ENCODE results near the gene EPS8. TPM values are rescaled to one million over a fixed set of nuclear protein-coding genes. Genes with fewer than 3 reads are reported as not detected.

Gene EPS8
- total RNA-seq, 1 donor from 2014 or later, result 1.9 TPM

DNA sequence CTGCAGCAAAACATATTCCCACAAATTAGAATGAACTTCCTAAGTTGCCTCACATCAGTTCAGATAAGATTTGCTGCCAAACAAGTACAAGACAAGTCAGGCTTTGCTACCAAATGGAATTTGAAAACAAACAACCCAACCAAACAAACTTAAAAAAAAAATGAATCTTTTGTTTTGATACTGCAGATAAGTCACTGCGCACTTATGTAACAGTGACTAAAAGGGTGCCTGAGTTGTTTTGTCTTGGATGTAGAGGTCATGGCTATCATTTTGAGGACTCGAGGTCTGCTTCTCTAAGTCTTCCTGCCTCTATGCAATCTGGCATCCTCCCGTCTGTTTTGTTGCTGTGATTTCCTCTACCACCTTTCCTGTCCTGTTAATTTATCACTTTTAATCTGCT is 11.1 kb upstream of the EPS8 start:
- intact Hi-C loops (cut with micrococcal nuclease), result no loop called here

DNA sequence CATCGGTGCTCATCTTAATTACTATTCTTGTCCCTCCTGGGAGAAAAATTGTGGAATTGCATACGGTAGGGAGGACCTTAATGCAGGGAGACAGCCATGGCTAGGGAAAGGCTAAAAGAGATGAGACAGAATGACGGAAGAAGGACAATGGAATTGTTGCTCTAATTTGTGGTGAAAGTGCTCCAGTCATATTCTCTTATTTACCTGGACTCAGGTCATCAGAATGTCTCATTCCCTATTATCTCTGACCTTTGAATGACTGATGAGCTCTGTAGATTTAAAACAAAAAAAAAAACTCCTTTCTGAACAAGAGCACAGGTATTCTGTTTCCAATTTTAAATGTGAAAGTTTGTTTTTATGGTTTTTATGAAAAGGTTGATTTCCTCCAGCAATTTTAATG is 8.6 kb upstream of the EPS8 start:
- intact Hi-C loops (cut with micrococcal nuclease), result no loop called here

DNA sequence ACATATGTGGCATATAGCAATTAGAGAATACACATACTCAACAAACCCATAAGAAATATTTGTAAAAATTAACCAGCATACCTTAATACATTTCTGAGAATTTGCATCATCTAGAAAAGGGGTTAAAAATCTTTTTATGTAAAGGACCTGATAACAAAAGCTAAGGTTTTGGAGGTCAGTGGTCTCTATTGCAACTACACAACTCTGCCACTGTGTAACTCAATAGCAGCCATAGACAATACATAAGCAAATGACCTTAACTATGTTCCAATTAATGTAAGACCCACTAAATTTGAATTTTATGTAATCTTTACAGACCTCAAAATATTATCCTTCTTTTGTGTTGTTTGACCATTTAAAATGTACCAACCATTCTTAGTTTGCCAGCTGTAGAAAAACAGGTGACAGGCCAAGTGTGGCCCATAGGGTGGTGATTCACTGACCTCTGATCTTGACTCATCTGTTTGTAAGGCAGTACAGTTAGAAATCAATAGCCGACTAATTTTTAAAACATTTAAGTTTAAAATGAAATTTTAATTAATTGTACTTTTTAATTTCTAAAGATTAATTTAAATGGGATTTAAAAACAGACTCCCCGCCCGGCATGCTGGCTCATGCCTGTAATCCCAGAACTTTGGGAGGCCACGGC is 7.4 kb upstream of the EPS8 start:
- intact Hi-C loops (cut with micrococcal nuclease), result no loop called here

DNA sequence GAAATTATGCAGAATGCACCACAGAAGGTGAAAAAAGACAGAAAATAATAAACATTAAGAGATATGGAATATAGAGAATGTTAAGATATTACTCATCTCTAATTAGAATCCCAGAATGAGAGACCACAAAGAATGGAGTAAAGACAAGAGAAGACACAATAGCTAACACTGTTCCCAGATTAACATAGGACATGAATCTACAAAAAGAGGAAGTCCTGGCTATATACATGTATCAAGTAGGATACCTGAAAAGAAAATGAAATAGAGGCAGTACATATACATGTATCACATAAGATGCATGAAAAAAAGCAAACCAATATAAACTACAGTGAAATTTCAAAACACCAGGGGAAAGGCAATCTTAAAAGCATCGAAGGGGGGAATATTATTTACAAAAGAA is 5.6 kb upstream of the EPS8 start:
- intact Hi-C loops (cut with micrococcal nuclease), result no loop called here

DNA sequence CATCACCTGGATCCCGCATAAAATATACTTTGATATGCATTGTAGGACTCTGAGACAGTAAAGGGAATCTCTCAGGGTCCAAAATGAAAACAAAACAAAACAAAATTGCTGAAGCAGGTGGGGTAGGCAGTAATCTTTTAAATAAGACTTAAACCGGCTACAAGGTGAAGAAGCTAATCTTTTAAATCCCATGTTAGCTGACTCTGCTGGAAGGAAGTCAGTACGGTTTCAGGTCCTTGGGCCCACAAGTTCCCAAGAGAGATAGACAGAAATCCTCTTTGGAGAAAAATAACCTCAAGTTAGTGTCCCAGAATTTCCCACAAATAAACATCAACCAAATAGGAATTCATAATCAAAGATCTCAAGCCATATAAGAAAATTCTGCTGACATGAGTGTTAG is 5.0 kb upstream of the EPS8 start:
- intact Hi-C loops (cut with micrococcal nuclease), result no loop called here

DNA sequence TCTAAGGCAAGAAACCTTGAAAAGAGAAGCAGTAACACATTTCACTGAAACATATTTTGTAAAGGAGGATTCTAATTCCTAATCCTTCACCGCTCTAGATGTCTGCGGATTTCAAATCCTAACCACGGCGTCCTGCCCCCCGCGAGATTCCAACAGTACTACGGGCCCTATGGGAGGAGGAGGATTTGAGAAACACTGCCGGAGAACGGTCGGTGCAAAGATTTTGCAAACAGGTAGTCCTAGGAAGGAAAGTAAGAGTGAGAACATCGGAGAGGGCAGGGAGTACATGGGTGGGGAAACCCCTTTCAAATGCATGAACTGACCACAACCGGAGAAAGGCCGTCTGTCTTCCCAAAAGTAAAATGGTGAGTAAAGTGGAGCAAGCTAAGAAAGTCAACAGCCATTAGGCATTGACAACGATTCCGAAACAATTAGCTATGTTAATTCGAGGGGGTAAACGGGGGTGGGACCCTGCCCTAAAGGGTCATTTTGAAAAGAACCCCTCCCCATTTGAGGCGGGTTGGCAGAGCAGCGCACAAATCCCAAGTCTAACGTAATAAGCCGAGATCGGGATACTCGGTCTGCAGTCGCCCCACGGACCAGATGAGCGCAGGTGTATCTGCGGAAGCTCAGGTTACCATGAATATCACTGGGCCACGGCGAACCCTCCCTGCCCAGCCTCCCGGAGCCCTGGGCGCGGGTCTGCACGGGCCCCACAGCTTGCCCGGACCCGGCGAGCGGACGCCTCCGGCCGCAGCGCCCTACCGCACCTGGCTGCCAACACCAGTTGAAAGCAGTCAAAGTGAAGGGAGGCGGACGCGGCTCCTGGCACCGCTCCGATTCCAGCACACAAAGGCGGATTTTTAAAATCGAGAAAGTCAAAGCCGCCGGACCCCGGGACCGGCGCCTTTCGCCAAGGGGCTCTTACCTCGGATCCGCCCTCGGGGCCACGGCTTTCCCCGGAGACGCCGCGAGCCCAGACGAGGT is 662 bp downstream of the EPS8 start:
- intact Hi-C loops (cut with micrococcal nuclease), result loop anchor here (1.0 to 5.0 kb wide), 6 partner anchors 88 to 1531 kb away; partner anchors contain the start of gene STRAP

DNA sequence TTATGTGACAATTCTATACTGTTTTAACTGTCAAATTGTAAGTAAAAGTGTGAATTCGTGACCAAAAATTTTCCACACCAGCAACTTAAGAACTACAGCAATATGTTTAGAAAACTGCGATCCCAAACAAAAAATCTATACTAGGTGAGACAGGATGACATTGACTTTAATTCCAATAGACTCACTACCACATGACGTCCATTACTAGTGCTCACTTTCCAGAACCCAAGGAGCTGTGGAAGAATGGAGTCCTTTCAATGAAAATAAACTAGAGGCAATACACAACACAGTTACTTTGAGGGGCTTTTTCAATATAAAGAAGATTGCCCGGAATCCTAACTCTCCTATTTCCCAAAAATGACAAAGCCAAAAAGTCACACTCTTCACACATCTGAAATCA is 1.4 kb downstream of the EPS8 start:
- intact Hi-C loops (cut with micrococcal nuclease), result loop anchor here (2.0 to 5.0 kb wide), 4 partner anchors 87 to 1530 kb away; no protein-coding TSS in a partner anchor

DNA sequence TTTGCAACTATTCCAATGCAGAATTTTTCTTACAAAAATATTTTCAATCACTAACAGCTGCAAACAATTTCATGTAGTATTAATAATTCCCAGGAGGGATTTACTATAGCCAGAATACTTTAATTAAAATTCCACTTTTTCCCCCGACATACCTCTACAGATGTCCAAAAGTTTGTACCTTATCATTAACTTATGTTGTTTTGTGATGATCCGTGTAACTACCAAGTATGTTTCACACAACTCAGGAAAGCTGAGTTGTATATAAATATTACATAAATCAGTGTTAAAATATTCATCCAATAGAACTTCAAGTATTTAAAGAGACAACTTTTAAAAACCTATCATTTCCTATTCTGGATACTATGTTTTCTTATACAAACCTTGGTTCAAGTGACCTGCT is 2.4 kb downstream of the EPS8 start:
- intact Hi-C loops (cut with micrococcal nuclease), result loop anchor here (5.0 kb wide), 2 partner anchors 111 to 1529 kb away; no protein-coding TSS in a partner anchor

DNA sequence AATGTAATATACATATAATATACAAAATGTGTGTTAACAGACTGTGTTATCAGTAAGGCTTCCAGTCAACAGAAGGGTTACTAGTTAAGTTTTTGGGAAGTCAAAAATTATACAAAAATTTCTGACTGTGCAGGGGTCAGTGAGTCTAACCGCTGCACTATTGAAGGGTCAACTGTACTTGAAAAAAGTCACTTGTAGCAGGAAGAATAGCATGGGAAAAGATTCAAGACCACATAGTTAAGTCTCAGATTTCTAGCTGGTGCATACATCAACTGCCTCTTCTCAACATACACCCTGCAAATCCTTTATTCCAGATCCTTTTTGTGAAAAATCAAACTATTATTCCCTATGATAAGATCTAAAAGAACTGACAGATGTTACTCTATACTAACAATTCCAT is 5.9 kb downstream of the EPS8 start:
- intact Hi-C loops (cut with micrococcal nuclease), result no loop called here

DNA sequence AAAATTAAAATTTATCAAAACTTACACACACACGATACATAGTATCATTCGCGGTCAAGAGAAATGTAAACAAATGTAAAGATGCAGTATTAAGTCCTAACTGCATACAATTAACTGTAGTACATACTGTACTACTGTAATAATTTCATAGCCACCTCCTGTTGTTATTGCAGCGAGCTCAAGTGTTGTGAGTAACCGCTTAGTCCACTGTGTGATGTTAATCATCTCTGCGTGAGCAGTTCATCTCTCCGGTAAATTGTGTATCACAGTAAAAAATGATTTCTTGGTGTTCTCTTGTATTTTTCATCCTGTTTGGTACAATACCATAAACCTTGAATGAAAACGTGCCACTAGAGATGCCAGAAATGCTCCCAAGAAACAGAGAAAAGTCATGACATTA is 6.5 kb downstream of the EPS8 start:
- intact Hi-C loops (cut with micrococcal nuclease), result no loop called here

DNA sequence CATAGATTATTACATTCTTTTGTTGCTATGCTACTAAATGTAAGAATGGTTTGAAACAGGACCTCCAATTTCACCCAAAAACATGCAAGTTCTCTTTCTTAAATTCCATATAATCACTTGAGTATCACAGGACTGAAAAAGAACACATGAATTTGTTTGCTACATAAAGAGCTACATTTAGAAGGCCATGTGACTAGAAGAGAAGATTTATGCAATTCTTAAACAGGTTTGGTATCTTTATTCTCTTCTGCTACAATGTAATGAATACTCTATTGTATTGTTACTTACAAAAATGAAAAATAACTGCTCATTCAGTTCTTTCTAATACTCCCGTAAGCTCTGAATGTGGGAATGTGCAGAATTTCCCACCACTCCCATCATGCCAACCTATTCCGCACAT is 9.3 kb downstream of the EPS8 start:
- intact Hi-C loops (cut with micrococcal nuclease), result no loop called here

DNA sequence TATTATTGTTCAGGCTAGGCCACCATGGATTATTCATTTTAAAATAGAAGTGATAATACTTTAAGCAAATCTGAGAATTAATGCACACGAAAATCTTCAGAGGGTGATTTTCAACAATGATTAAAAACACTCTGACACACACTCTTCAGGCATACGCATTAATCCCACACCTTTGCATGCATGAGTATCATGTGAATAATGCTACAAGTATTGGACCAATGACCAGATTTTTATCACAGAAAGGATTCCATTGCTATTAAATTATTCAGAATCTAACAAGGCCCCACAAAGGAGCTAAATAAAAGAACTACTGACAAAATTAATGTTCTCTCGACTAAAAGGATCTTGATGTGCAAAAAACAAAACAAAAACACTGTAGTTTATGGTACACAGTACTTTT is 11.1 kb downstream of the EPS8 start:
- intact Hi-C loops (cut with micrococcal nuclease), result no loop called here

DNA sequence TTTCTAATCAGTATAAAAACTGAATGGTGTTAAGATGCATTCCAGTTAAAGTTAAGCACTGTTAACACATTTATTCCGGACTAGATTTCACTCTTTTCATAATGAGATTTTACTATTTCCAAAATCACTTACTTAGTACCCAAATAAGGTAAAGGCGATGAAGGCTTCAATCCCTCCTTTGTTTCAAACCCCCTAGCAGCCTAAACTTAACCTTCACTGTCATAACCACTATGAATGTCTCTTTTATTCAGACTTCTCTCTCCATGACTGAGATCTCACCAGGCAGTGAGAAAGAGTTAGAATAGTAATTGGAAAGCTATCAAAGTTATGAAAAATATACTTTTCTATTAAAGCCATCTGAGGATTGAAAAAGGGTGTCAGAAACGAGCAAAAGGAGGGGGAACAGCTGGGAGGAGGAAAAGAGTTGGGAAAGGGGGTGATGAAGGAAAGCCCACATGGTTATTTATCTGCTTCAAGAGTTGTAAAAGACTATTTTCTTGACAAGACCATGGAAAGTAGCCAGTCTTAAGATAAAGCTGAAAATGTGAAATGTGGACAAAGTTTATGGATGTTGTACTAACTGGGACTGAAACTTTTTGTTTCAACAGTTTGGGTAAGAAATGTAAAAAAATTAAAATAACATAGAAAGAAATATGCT is 11.7 kb downstream of the EPS8 start:
- intact Hi-C loops (cut with micrococcal nuclease), result no loop called here

DNA sequence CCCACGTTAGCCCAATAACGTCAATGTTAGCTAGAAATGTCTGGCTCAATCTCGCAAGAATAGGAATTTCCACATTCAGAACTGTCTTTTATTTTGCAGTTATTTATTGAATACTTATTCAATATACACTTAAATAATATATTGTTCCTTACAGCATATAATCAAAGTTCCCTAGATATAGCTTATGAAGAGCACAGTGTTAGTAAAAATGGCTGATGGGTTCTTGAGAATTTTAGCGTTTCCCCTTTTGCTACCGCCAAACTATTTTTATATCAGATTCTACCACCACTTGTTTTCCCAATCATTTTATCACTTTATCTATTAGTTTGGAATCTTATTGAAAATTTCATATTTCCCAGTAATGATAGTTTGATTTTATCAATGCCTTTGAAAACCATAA is 12.7 kb downstream of the EPS8 start:
- intact Hi-C loops (cut with micrococcal nuclease), result no loop called here

DNA sequence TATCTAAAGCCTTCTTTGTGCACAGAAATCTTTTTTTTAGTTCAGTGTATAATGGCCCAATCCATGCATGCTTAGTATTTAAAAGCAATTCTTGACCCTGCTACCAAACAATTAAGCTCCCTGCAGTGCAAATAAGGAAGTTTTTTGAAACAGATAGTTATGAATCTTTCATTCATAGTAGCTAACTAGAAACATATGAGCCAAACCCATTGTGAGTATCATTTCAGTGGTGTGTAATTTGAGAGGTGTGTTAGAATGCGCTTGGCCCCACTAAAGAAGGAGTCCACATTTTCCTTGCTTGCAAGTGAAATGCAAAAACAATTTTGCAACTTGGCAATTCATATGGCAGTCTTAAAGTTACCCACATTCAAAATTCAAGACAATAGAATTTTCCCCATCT is 14.4 kb downstream of the EPS8 start:
- intact Hi-C loops (cut with micrococcal nuclease), result loop anchor here (5.0 kb wide), 1 partner anchor 183 kb away; no protein-coding TSS in a partner anchor

DNA sequence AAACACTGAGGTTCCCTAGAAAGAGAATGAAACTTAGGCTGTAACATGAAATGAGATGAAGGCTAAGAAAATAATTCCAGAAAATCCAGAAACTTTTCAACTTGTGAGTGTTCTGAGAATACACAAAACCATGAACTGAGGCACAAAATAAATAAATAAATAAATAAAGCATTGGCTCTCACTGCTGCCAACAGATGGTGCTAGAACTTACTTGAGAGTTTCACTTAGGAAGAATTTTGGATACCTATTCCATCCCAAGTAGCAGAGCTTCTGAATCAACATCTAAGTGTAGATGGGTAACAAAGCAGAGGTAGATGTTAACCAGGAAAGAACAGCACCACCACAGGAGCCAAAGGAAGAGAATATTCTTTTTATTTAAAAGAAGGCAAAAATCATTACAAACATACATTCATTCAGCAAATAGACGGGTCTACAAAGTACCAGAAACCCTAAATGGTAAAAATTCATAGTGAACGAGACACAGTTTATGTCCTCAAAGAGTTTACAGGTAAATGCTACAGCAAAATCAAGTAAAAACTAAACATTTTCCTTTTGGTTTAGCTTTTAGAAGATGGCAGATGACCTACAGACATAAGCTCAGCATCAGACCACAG is 16.7 kb downstream of the EPS8 start:
- intact Hi-C loops (cut with micrococcal nuclease), result loop anchor here (5.0 kb wide), 1 partner anchor 180 kb away; no protein-coding TSS in a partner anchor

DNA sequence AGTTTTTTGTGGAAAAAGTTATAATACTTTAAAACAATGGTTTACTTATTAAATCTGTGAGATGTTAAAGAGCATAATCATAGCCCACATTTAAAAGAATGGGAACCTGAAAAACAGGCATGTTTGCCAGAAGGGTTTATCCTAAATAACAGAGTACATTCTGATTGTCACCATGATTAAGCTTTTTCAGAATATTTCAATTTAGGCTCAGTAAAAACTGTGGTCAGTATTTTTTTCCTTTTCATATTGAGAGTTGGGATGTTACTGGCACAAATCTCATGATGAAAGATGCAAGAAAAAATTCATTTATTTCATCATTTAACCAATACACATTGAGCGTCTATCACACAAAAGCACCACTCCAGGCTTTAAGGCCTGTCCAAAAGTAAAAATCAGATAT is 18.6 kb downstream of the EPS8 start:
- intact Hi-C loops (cut with micrococcal nuclease), result loop anchor here (5.0 kb wide), 1 partner anchor 178 kb away; no protein-coding TSS in a partner anchor

DNA sequence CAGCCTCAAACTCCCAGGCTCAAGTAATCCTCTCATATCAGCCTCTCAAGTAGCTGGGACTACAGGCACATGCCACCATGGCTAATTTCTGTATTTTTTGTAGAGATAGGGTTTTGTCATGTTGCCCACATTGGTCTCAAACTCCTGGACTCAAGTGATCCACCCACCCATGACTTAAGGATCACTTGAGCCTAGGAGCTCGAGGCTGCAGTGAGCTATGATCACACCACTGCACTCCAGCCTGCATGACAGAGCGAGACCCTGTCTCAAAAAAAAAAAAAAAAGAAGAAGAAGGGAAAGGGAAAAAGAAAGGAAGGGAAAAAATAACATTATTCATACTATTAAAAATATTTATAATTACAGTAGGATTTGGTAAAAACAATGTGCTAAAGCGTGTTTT is 19.2 kb downstream of the EPS8 start:
- intact Hi-C loops (cut with micrococcal nuclease), result loop anchor here (5.0 kb wide), 1 partner anchor 178 kb away; no protein-coding TSS in a partner anchor

DNA sequence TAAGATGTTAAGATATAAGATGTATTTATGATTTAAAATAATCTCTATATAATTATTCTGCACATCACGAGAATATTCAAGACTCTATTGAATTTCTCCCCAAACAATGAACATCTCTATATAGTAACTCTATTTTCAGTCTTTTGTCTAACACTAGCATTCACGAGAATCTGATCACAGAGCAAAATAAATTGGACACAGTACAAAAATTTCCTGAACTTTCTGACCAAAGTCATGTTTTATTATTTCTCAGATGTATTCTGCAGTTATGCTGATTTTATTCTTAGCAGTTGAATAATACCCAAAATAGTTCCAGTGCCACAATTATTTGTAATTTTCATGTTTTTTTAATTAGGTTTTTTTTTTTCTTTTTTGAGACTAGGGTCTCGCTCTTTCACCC is 19.6 kb downstream of the EPS8 start:
- intact Hi-C loops (cut with micrococcal nuclease), result no loop called here

DNA sequence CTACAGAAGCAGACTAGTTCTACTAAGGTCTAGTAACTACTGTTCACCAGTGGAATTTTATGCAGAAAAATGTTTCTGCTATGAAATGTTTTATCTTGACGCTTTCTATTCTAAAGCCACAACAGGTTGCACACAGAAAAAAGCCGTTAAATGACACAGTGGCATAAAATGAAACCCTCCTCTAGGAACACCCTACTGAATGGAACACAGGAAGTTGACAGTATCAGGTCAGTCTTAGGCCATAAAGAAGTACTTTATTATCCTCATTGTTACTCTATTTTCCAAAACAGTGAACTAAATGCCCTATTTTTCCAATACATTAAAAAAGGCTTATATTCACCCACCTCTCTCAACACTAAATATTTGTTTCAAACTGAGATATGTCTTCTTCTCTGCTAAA is 21.9 kb downstream of the EPS8 start:
- intact Hi-C loops (cut with micrococcal nuclease), result no loop called here

DNA sequence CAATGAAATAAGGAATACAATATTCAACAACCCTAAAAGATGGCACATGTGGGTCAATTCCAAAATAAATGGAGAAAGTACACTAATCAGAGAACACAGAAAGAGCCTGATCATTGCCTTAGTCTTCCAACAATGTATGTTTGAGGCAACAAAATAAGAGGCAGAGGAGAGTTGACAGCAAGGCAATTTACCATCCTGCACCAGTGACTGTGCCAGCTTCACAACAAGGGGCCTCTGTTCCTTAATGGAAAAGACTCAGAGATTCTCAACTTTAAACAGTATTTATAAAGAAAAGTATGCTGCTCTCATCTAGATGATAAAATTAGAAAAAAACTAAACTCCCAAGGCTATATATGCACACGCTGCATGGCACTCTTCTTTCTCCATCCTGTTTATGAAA is 25.9 kb downstream of the EPS8 start:
- intact Hi-C loops (cut with micrococcal nuclease), result no loop called here

Data from T-helper 2 cell treated with Interferon-gamma antibody and Interleukin-4, amounts not matched to agents 100 ng/mL and 5 ng/mL, for 36 hours (primary cell).